Spleen (tissue), 11 donors: Measurements from ENCODE around the gene SLC22A7. TPM values are rescaled to one million over a fixed set of nuclear protein-coding genes. Genes with fewer than 3 reads are reported as not detected.
"Not testable (repeated sequence)": the region's sequence is repeated elsewhere in the genome, so short reads cannot be mapped to it uniquely, and the experiment has no call there.

Experiments
- DNase-seq: peaks from one replicate; pipeline ENCODE4 v3.0.0-alpha.2; 2020
- H3K27ac ChIP-seq, 8 donors: fragments of 200-600 bp; sonication (generic) in 7 of 8; 1 replicate in 4 of 8; 2 replicates in 4 of 8; pipeline versions ENCODE4 v1.5.0 to v1.8.0; 2016 to 2021; ENCODE audit warnings: inconsistent platforms in 4 of 8, mild to moderate bottlenecking in 4 of 8, moderate library complexity in 1 of 8
- H3K27me3 ChIP-seq, 7 donors: fragments of 200-600 bp; sonication (generic) in 6 of 7; replicated peaks in 1 of 7; 1 replicate in 4 of 7; 2 replicates in 3 of 7; pipeline versions ENCODE4 v1.5.0 to v1.8.0; 2016 to 2021; ENCODE audit warnings: inconsistent platforms in 3 of 7, mild to moderate bottlenecking in 1 of 7
- H3K36me3 ChIP-seq, 6 donors: fragments of 200-600 bp; sonication (generic) in 5 of 6; 1 replicate in 4 of 6; 2 replicates in 2 of 6; pipeline versions ENCODE4 v1.5.0 to v1.8.0; 2016 to 2021; ENCODE audit warnings: inconsistent platforms in 2 of 6
- H3K4me1 ChIP-seq, 6 donors: fragments of 200-600 bp; sonication (generic) in 5 of 6; 1 replicate in 3 of 6; 2 replicates in 3 of 6; pipeline versions ENCODE4 v1.5.0 to v1.8.0; 2016 to 2021; ENCODE audit warnings: inconsistent platforms in 3 of 6
- H3K4me3 ChIP-seq, 8 donors: fragments of 200-600 bp; sonication (generic) in 7 of 8; 1 replicate in 4 of 8; 2 replicates in 4 of 8; pipeline versions ENCODE4 v1.5.0 to v1.8.0; 2016 to 2021; ENCODE audit warnings: inconsistent platforms in 4 of 8, mild to moderate bottlenecking in 4 of 8, moderate library complexity in 2 of 8
- H3K9me3 ChIP-seq, 8 donors: fragments of 200-600 bp; sonication (generic) in 7 of 8; 1 replicate in 4 of 8; 2 replicates in 4 of 8; pipeline versions ENCODE4 v1.5.0 to v1.8.0; 2016 to 2021; ENCODE audit warnings: inconsistent platforms in 4 of 8
- CTCF ChIP-seq, 11 experiments: fragments of 200-600 bp in 7 of 11; fragments of 450-650 bp in 4 of 11; sonication (generic) in 4 of 11; IDR thresholded peaks in 8 of 11; conservative IDR thresholded peaks in 3 of 11; 1 replicate in 7 of 11; 2 replicates in 4 of 11; pipeline versions ENCODE4 v1.4.0 to v1.8.0; 2016 to 2021; ENCODE audit warnings: antibody characterized with exemption in 11 of 11, inconsistent platforms in 4 of 11, mild to moderate bottlenecking in 1 of 11
- POLR2A ChIP-seq, 3 donors: fragments of 450-650 bp; IDR thresholded peaks; one replicate each; pipeline ENCODE4 v1.5.1; 2017; ENCODE audit warnings: antibody characterized with exemption in 3 of 3, mild to moderate bottlenecking in 1 of 3
- POLR2AphosphoS5 ChIP-seq, 3 donors: sonication (generic); formaldehyde crosslinking; IDR thresholded peaks; one replicate each; pipeline ENCODE4 v1.5.1; 2017; ENCODE audit warnings: antibody characterized with exemption in 3 of 3
- WGBS, 5 donors: extraction: QIAGEN DNeasy Blood & Tissue Kit in 3 of 5; methylation state at CpG; one replicate each; pipeline versions ENCODE4 v1.1.5 to v1.1.7; 2013 to 2018; 5-methylcytosine and 5-hydroxymethylcytosine counted together
- intact Hi-C: fragments of 100-400 bp; cut with DNase I; formaldehyde crosslinking; loops from one replicate; pipeline ENCODE4 v1.15.0; 2023; ENCODE audit warnings: low total_unique reads
- polyA plus RNA-seq, 3 donors: library from polyadenylated mRNA; stranded (reverse); fragments of 200-250 nt; gene quantifications; one replicate each; pipeline ENCODE4 v1.2.1, GENCODE V29; 2013
- total RNA-seq, 7 donors: library from RNA; depleted of rRNA in 3 of 7; stranded (reverse); fragments of >200 nt in 3 of 7; fragmentation: NEBNext Ultra II Directional in 4 of 7; extraction: Animal tissue kit (Norgen Biotek cat#: 25700) in 4 of 7; gene quantifications; one replicate each; pipeline versions ENCODE4 v1.1.0 to v1.2.1, GENCODE V29; 2016 to 2021
- donor health status: healthy with polysubstance abuse.
- donor health status: DM: no; HTN: no; CAD: no; lungs with moderate emphysema.
- donor health status: DM: no; HTN: no; CAD: no.
- donor health status: Bipolar disorder and iron deficiency.
- donor health status: healthy.
- donor health status: DM: no; HTN: no; CAD: no.
- donor health status: DM: yes; HTN: yes; CAD: no.

The SLC22A7 gene
- total and polyA plus RNA-seq, 10 donors: not detected

- Histone ChIP-seq H3K4me3 (no peak overlapping the region), H3K9me3 (no peaks in the 10 kb centered on the region), H3K4me1 (no peaks in the 10 kb centered on the region), H3K27me3 (peaks cover 0 to 36% (median 0%) of the 10 kb centered on the region in 7 donors), H3K36me3 (no peaks in the 10 kb centered on the region), H3K27ac (no peak overlapping the region)
- WGBS, 5 donors: 78 to 87% (median 83%) methylated on average over 12 to 18 of the region's 18 CpGs
- intact Hi-C loops: no loop called here
- TF ChIP-seq POLR2AphosphoS5 (IDR thresholded peaks at IDR 0.05) (peak in 1 of 3 donors; percentile 14), POLR2A (IDR thresholded peaks at IDR 0.05) (no peak)
- no peak for DNase-seq
Measured at GRCh38 chr6:43299338-43300293, 1.6 kb downstream of the SLC22A7 start.

- 85 to 94% (median 89%) methylated on average over 14 to 15 of the region's 15 CpGs for WGBS, 5 donors
- DNase-seq: no peak
- intact Hi-C loops: no loop called here
Measured at GRCh38 chr6:43301081-43301870, 3.2 kb downstream of the SLC22A7 start.

GRCh38 chr6:43302126-43302525, 4.1 kb downstream of the SLC22A7 start:
- intact Hi-C loops: no loop called here
- DNase-seq: no peak

More at GRCh38 chr6:43301081-43301870, 3.2 kb downstream of the SLC22A7 start:
- TF ChIP-seq POLR2AphosphoS5 (IDR thresholded peaks at IDR 0.05) (no peak), CTCF (IDR thresholded peaks at IDR 0.05 in 8 of 11, conservative IDR thresholded peaks at IDR 0.05 in 3 of 11) (no peak), POLR2A (IDR thresholded peaks at IDR 0.05) (no peak)
- no peaks in the 10 kb centered on the region for H3K36me3 ChIP-seq
- no peaks in the 10 kb centered on the region for H3K4me1 ChIP-seq
- H3K27ac ChIP-seq: no peak overlapping the region
- H3K27me3 ChIP-seq: peaks cover 0 to 36% (median 0%) of the 10 kb centered on the region in 7 donors
- H3K9me3 ChIP-seq: no peaks in the 10 kb centered on the region
- H3K4me3 ChIP-seq: no peak overlapping the region

GRCh38 chr6:43303006-43303405, 4.9 kb downstream of the SLC22A7 start:
- DNase-seq, H3K4me1 ChIP-seq, H3K9me3 ChIP-seq, intact Hi-C loops, H3K27ac ChIP-seq, H3K36me3 ChIP-seq, H3K4me3 ChIP-seq: not testable (repeated sequence)
- 87 to 93% (median 88%) methylated on average over 11 of the region's 11 CpGs for WGBS, 5 donors
- peaks cover 0 to 36% (median 0%) of the 10 kb centered on the region in 7 donors for H3K27me3 ChIP-seq

More at GRCh38 chr6:43302126-43302525, 4.1 kb downstream of the SLC22A7 start:
- Histone ChIP-seq H3K36me3 (no peaks in the 10 kb centered on the region), H3K4me3 (no peak overlapping the region), H3K27me3 (peaks cover 0 to 36% (median 0%) of the 10 kb centered on the region in 7 donors), H3K9me3 (no peaks in the 10 kb centered on the region), H3K27ac (no peak overlapping the region), H3K4me1 (no peaks in the 10 kb centered on the region)
- 74 to 89% (median 86%) methylated on average over 9 to 19 of the region's 19 CpGs for WGBS, 5 donors
- peak in 1 of 3 donors; percentile 17 for TF ChIP-seq POLR2AphosphoS5 (IDR thresholded peaks at IDR 0.05)
- TF ChIP-seq POLR2A (IDR thresholded peaks at IDR 0.05): no peak

- DNase-seq: no peak
- H3K36me3 ChIP-seq: no peaks in the 10 kb centered on the region
- peaks cover 0 to 36% (median 0%) of the 10 kb centered on the region in 7 donors for H3K27me3 ChIP-seq
- no peaks in the 10 kb centered on the region for H3K9me3 ChIP-seq
- peak in 1 of 3 donors; percentile 12 for TF ChIP-seq POLR2AphosphoS5 (IDR thresholded peaks at IDR 0.05)
- no peak for TF ChIP-seq CTCF (IDR thresholded peaks at IDR 0.05 in 8 of 11, conservative IDR thresholded peaks at IDR 0.05 in 3 of 11)
- no peak overlapping the region for H3K27ac ChIP-seq
- peaks cover 0 to 14% (median 11%) of the 10 kb centered on the region in 6 donors for H3K4me1 ChIP-seq
- intact Hi-C loops: no loop called here
- H3K4me3 ChIP-seq: no peak overlapping the region
- 75 to 90% (median 83%) methylated on average over 8 of the region's 8 CpGs for WGBS, 5 donors
Measured at GRCh38 chr6:43303751-43304331, 5.8 kb downstream of the SLC22A7 start.
